ENCODE data around the gene LRP1B.

- TF ChIP-seq SUZ12 (IDR thresholded peaks at IDR 0.05; ENCODE audit: extremely low read depth, insufficient read depth, insufficient read length) (no peak), ZNF274 (IDR thresholded peaks at IDR 0.05; ENCODE audit: low read depth, low read length) (no peak)
These were observed 1214.4 kb downstream of the LRP1B start for GRCh38 chr2:140916410-140916809.

Measured in NT2/D1 (cell line).